Stimulated activated CD4-positive, alpha-beta T cell treated with anti-CD3 and anti-CD28 coated beads, Interleukin-1b, Interleukin-23, amount 100 ng/mL, for 48 hours (primary cell): ENCODE results near the gene RANBP10.

ENCODE experiments used
- DNase-seq: peaks from one replicate; pipeline ENCODE4 v3.0.0-alpha.2; 2020

RANBP10 gene

DNA sequence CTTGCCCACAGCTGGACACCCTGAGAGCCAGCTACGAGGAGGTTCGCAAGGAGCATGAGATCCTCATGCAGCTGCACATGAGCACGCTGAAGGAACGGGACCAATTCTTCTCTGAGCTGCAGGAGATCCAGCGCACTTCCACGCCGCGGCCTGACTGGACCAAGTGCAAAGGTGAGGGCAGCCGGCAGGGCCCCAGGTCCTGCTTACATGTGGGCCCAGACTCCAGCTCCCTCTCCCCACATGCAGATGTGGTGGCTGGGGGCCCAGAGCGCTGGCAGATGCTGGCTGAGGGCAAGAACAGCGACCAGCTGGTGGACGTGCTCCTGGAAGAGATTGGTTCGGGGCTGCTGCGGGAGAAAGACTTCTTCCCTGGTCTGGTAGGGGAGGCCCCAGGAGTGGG, 19.5 kb upstream of the RANBP10 start:
- no peak for DNase-seq

GRCh38 chr16:67825119-67825518, 18.8 kb upstream of the RANBP10 start:
- no peak for DNase-seq

- no peak for DNase-seq
These were observed 16.2 kb upstream of the RANBP10 start for GRCh38 chr16:67822511-67822910.

- no peak for DNase-seq
These were observed 14.4 kb upstream of the RANBP10 start for GRCh38 chr16:67820608-67821259.

- DNase-seq = no peak
These were observed 8.2 kb upstream of the RANBP10 start for GRCh38 chr16:67814567-67814966.

DNA sequence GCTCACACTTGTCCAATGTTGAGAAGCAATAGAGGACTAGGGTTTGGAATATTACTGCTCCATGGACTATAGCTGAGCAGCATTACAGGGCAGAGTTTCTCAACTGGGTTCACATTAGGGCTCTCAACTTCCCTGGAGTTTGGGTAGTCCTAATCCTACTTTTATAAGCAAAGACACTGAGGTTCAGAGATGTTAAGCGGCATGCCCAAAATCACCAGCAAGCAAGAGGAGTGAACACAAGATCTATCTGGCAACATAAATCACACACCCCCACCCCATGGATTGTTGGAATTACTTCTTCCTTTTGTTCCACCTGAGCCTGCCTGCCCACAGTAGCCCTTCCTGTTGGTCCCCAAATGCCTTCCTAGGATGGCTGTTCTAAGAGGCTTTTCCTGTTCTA, 5.5 kb upstream of the RANBP10 start:
- DNase-seq = no peak

- no peak for DNase-seq
These were observed 855 bp upstream of the RANBP10 start for GRCh38 chr16:67807148-67807682.

- no peak for DNase-seq
These were observed 487 bp downstream of the RANBP10 start for GRCh38 chr16:67805718-67806427.

- no peak for DNase-seq
These were observed 1.4 kb downstream of the RANBP10 start for GRCh38 chr16:67804853-67805542.

DNA sequence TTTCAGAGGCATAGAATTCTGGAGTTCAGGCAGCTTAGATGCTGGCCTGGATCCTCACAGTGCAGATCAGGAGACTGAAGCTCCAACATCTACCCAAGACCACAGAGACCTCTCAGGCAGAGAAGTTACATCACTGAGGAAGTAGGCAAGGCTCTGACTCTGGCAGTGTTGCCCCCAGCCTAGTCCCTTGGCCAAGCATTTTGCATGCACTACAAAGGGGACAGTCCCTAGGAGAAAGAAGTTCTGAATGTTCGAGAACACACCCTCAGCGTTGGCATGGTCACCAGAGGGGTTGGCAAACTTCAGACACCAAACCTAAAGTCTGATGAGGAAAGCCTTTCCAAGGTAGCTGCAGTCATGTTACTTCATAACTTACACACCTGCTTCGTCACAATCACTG, 2.5 kb downstream of the RANBP10 start:
- peak; percentile 17 for DNase-seq

- DNase-seq = peak; percentile 15
These were observed 4.5 kb downstream of the RANBP10 start for GRCh38 chr16:67801883-67802282.

GRCh38 chr16:67801241-67801640, 5.1 kb downstream of the RANBP10 start:
- no peak for DNase-seq

GRCh38 chr16:67800338-67800926, 5.9 kb downstream of the RANBP10 start:
- DNase-seq = no peak

- DNase-seq = no peak
These were observed 10.2 kb downstream of the RANBP10 start for GRCh38 chr16:67796099-67796718.

- no peak for DNase-seq
These were observed 16.3 kb downstream of the RANBP10 start for GRCh38 chr16:67790071-67790470.

DNA sequence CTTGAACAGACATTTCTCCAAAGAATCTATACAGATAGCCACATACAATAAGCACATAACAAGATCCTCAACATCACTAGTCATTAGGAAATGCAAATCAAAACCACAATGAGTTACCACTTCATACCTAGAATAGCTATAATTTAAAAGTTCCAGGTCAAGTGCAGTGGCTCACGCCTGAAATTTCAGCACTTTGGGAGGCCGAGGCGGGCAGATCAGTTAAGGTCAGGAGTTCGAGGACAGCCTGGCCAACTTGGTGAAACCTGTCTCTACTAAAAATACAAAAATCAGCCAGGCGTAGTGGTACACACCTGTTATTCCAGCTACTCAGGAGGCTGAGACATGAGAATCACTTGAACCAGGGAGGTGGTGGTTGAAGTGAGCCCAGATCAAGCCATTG, 19.9 kb downstream of the RANBP10 start:
- DNase-seq = no peak

GRCh38 chr16:67783353-67783725, 23.0 kb downstream of the RANBP10 start:
- no peak for DNase-seq

DNA sequence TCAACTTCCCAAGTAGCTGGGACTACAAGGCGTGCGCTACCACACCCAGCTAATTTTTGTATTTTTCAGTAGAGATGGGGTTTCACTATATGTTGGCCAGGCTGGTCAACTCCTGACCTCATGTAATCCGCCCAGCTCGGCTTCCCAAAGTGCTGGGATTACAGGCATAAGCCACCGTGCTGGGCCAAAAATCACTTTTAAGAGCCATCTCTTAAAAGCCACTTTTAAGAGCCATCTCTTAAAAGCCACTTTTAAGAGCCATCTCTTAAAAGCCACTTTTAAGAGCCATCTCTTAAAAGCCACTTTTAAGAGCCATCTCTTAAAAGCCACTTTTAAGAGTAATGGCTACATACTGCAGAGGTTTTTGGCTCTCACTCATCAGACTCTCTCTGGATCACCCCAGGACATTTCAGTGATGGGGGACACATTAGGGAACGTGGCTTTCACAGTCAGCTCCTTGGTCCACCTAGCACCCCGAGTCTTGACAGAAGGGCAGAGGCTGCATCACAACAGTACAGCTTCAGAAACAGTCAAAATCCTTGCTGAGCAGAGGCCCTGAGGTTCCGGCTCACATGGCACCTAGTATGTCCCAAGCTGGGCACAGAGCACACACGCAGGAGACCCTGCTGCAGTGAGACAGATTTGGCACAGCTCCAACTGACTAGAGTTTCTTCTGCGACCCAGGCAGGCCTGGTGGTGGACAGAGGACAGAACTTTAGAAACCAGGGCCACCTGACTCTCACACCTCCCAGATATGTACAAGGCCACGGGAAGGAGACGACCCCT, 23.6 kb downstream of the RANBP10 start:
- no peak for DNase-seq

DNA sequence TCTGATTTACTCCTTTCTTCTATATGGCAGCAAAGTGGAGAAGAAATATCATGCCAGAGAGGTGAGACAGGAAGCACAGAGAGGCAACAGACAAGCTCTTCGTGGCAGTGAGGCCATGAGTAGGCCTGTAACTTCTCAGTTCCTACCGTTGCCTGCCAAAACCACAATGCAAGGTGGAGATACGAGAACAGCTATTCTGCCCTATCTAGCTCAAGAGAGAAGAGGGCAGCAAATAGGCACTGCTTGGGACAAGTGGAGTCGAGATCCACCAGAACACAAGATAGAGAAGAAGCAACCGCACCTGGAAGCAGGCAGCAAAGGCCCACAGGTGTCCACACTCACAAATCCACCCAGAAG, 24.8 kb downstream of the RANBP10 start:
- DNase-seq = no peak

GRCh38 chr16:67780847-67781564, 25.4 kb downstream of the RANBP10 start:
- DNase-seq = no peak

DNA sequence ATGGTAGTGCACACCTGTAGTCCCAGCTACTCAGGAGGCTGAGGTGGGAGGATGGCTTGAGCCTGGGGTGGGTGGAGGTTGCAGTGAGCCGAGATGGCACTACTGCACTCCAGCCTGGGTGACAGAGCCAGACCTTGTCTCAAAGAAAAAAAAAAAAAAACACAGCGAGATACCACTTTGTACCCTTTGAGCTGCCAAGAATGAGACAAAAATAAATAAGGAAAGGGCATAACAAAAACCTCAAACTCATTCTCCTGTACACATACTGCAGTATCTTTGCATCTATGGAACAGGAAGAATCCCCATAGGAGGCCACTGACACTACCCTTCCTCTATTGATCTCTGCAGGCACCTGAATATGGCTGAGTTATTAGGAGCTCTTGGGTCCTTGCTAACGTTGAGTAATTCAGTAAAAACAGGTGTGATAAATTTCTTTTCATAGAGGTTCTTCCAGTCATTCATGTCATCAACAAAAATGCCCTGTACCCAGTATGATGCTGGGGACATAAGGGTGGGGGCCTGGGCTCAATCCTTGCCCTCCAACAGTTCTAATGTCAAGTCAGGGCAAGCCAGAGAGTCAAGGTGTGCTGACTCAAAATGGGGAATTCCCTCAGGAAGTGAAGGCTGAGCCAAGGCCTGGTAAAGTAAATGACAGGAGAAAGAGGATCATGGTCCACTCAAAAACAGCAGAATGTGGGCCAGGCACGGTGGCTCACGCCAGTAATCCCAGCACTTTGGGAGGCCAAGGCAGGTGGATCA, 26.9 kb downstream of the RANBP10 start:
- no peak for DNase-seq
